GM12878 (cell line): ENCODE measurements around the gene SETD7. TPM values are rescaled to one million over a fixed set of nuclear protein-coding genes. Genes with fewer than 3 reads are reported as not detected.
A peak's percentile ranks its signal among the peaks of the same experiment; 100 is the strongest.

Experiments used
- ATAC-seq: fragments of 200-7000 bp; cut with Tn5 transposase; 3 replicates; pipeline ENCODE4 v1.9.1; 2020; ENCODE audit warnings: mild to moderate bottlenecking, moderate library complexity
- BruUV-seq: library from RNA; stranded (reverse); fragments of 400-500 nt; replicated peaks from 2 replicates; lab custom pipeline; 2021; lab: Mats Ljungman, UMichigan
- CTCF ChIA-PET: fragments of 300-600 bp; sonication (Branson Sonifier 250); formaldehyde crosslinking; extraction: SDS; loops from one replicate; lab custom pipeline; 2021; ENCODE audit warnings: inconsistent platforms; lab: Yijun Ruan, JAX
- POLR2A ChIA-PET: fragments of 350-600 bp; formaldehyde crosslinking; extraction: SDS; loops from one replicate; lab custom pipeline; 2021; ENCODE audit warnings: inconsistent platforms; lab: Charles Lee
- RAD21 ChIA-PET: fragments of 300-600 bp; sonication (Branson Sonifier 250); formaldehyde crosslinking; loops from one replicate; lab custom pipeline; 2023; ENCODE audit warnings: antibody characterized with exemption; ENCODE audit not compliant: unreplicated experiment; lab: Charles Lee
- SMC1A ChIA-PET: fragments of 300-600 bp; sonication (Branson Sonifier 250); formaldehyde crosslinking; loops from one replicate; lab custom pipeline; 2023; ENCODE audit not compliant: unreplicated experiment, uncharacterized antibody; lab: Charles Lee
- DNase-seq: peaks from one replicate; pipeline ENCODE4 v3.0.0-alpha.2; 2011; ENCODE audit warnings: low read depth, low spot score
- FAIRE-seq: peaks from 3 replicates; lab custom pipeline; 2011; peaks lifted over from hg19 to GRCh38; lab: Jason Lieb, UNC
- H2AFZ ChIP-seq: 2 replicates; pipeline ENCODE4 v1.6.0; 2011; ENCODE audit warnings: low read depth, low read length, control low read depth; ENCODE audit not compliant: control insufficient read depth
- H3K27ac ChIP-seq: 2 replicates; pipeline ENCODE4 v1.5.1; 2011; ENCODE audit warnings: control low read depth; ENCODE audit not compliant: control insufficient read depth, insufficient read depth
- H3K27me3 ChIP-seq, 2 experiments: replicated peaks in 1 of 2; 2 replicates each; pipeline versions ENCODE4 v1.6.0 to v1.6.1; 2011; ENCODE audit warnings: low read length in 1 of 2; ENCODE audit not compliant: control insufficient read depth in 2 of 2, insufficient read depth in 2 of 2
- H3K36me3 ChIP-seq, 2 experiments: 2 replicates each; pipeline ENCODE4 v1.5.1; 2011; ENCODE audit warnings: low read length in 1 of 2; ENCODE audit not compliant: control insufficient read depth in 2 of 2, insufficient read depth in 2 of 2
- H3K4me1 ChIP-seq: 2 replicates; pipeline ENCODE4 v1.6.1; 2011; ENCODE audit warnings: mild to moderate bottlenecking, low read length, moderate library complexity, mixed read lengths; ENCODE audit not compliant: control insufficient read depth, insufficient read depth
- H3K4me2 ChIP-seq: 2 replicates; pipeline ENCODE4 v1.6.0; 2011; ENCODE audit warnings: control low read depth; ENCODE audit not compliant: control insufficient read depth, insufficient read depth
- H3K4me3 ChIP-seq: fragments of 200-600 bp; sonication (generic); 2 replicates; pipeline ENCODE4 v1.5.1; 2016
- H3K79me2 ChIP-seq: 2 replicates; pipeline ENCODE4 v1.6.0; 2011; ENCODE audit warnings: low read length; ENCODE audit not compliant: control insufficient read depth, insufficient read depth
- H3K9ac ChIP-seq: 2 replicates; pipeline ENCODE4 v1.8.0; 2011; ENCODE audit warnings: low read length, control low read depth, mixed read lengths; ENCODE audit not compliant: control insufficient read depth, insufficient read depth
- H3K9me3 ChIP-seq: replicated peaks from 3 replicates; pipeline ENCODE4 v1.5.1; 2011; ENCODE audit warnings: mild to moderate bottlenecking, low read length; ENCODE audit not compliant: control insufficient read depth, insufficient read depth
- H4K20me1 ChIP-seq: 2 replicates; pipeline ENCODE4 v1.6.0; 2011; ENCODE audit not compliant: control insufficient read depth, insufficient read depth
- BCLAF1 ChIP-seq: fragments of 450-650 bp; IDR thresholded peaks from 2 replicates; pipeline ENCODE4 v1.6.1; 2017; ENCODE audit warnings: antibody characterized with exemption, mild to moderate bottlenecking, moderate library complexity
- E2F4 ChIP-seq: IDR thresholded peaks from 2 replicates; pipeline ENCODE4 v1.6.1; 2012; ENCODE audit warnings: low read depth, low read length, improper control_type of control experiment
- E2F8 ChIP-seq: fragments of 450-650 bp; IDR thresholded peaks from 2 replicates; pipeline ENCODE4 v1.6.1; 2018; ENCODE audit warnings: mild to moderate bottlenecking, low read depth, moderate library complexity; ENCODE audit not compliant: partially characterized antibody
- HDAC6 ChIP-seq: fragments of 200-600 bp; sonication (generic); IDR thresholded peaks from one replicate; pipeline ENCODE4 v1.8.0; 2017; ENCODE audit warnings: antibody characterized with exemption; ENCODE audit not compliant: unreplicated experiment
- KDM1A ChIP-seq: fragments of 200-600 bp; sonication (generic); IDR thresholded peaks from 2 replicates; pipeline ENCODE4 v1.6.1; 2016; ENCODE audit warnings: borderline replicate concordance
- MEF2A ChIP-seq: IDR thresholded peaks from 2 replicates; pipeline ENCODE4 v1.6.1; 2011; ENCODE audit warnings: low read depth, mild to moderate bottlenecking, low read length, moderate library complexity; ENCODE audit not compliant: insufficient read depth
- MTA3 ChIP-seq: IDR thresholded peaks from 2 replicates; pipeline ENCODE4 v1.6.1; 2012; ENCODE audit warnings: low read length, inconsistent platforms, borderline replicate concordance
- NFIC ChIP-seq: IDR thresholded peaks from 2 replicates; pipeline ENCODE4 v1.6.1; 2012; ENCODE audit warnings: low read depth, mild to moderate bottlenecking, inconsistent platforms, low read length, moderate library complexity
- NFYB ChIP-seq: IDR thresholded peaks from 2 replicates; pipeline ENCODE4 v1.6.1; 2011; ENCODE audit warnings: low read depth, mild to moderate bottlenecking, low read length, improper control_type of control experiment, moderate library complexity; ENCODE audit not compliant: insufficient read depth
- PRDM15 ChIP-seq: fragments of 450-650 bp; formaldehyde crosslinking; IDR thresholded peaks from 2 replicates; pipeline ENCODE4 v1.4.0; 2020; ENCODE audit warnings: mild to moderate bottlenecking, moderate library complexity
- TBL1XR1 ChIP-seq: IDR thresholded peaks from 2 replicates; pipeline ENCODE4 v1.6.1; 2012; ENCODE audit warnings: low read depth, low read length, improper control_type of control experiment
- ZNF622 ChIP-seq: fragments of 450-650 bp; IDR thresholded peaks from 2 replicates; pipeline ENCODE4 v1.6.1; 2017; ENCODE audit warnings: mild to moderate bottlenecking, inconsistent platforms
- WGBS: methylation state at CpG from one replicate; pipeline ENCODE4 v1.1.6; 2016; ENCODE audit warnings: low lambda C conversion rate; ENCODE audit not compliant: insufficient replicate concordance, insufficient coverage; ENCODE audit errors: missing lambda C conversion rate; 5-methylcytosine and 5-hydroxymethylcytosine counted together
- in situ Hi-C: fragments of 300-500 bp; cut with MboI; formaldehyde crosslinking; loops from 9 replicates; pipeline ENCODE4 v1.14.3; 2018; ENCODE audit warnings: mixed read lengths
- intact Hi-C: fragments of 100-400 bp; cut with micrococcal nuclease; formaldehyde crosslinking; loops from one replicate; pipeline ENCODE4 v1.14.2; 2022; ENCODE audit not compliant: unreplicated experiment
- polyA plus RNA-seq, 11 experiments: library from polyadenylated mRNA; depleted of rRNA in 4 of 11; unstranded in 6 of 11; stranded (reverse) in 5 of 11; fragments of >200 nt; fragmentation: Nextera tagmentation in 4 of 11; fragmentation: Illumina TruSeq in 1 of 11; extraction: Ambion mirVana in 4 of 11; extraction: Trizol in 1 of 11; gene quantifications; 1 replicate in 1 of 11; 2 replicates in 10 of 11; pipeline versions ENCODE4 v1.2.1 to v1.2.3, GENCODE V29; 2011 to 2016; ENCODE audit warnings: inconsistent platforms in 2 of 11, missing spikeins in 2 of 11, low read depth in 1 of 11
- total RNA-seq, 4 experiments: library from RNA; depleted of rRNA in 3 of 4; stranded (reverse); fragments of >200 nt in 3 of 4; fragmentation: Illumina TruSeq in 1 of 4; extraction: Trizol in 1 of 4; gene quantifications; 2 replicates each; pipeline versions ENCODE4 v1.2.1 to v1.2.3, GENCODE V29; 2013 to 2021

SETD7 gene
- total and polyA plus RNA-seq, 10 of the 15 experiments (the other 5 are each of a cell fraction or from before 2014, with no cell fraction given): 0.03 to 0.82 (median 0.44) TPM

- no peak overlapping the region for H3K27ac ChIP-seq
- H3K9ac ChIP-seq: no peak overlapping the region
- no peak for DNase-seq
- 0 out of 4 replicates have a peak, but pooled peaks cover 0 to 3% of the 10 kb centered on the region in 2 experiments for H3K36me3 ChIP-seq
- H3K9me3 ChIP-seq: no peaks in the 10 kb centered on the region; the same call in 2 of the 3 replicates
- ChIA-PET RAD21 (interaction anchor here (0.5 to 0.7 kb wide), 2 partner anchors 14 to 15 kb away, joined by 3 read pairs; no protein-coding TSS in a partner anchor), POLR2A (interaction anchor here (0.5 to 1.3 kb wide), 2 partner anchors 8 to 249 kb away, joined by 3 to 5 read pairs; no protein-coding TSS in a partner anchor), CTCF (interaction anchor here (0.7 to 3.6 kb wide), 4 partner anchors 53 to 313 kb away, joined by 3 to 20 read pairs (median 4); no protein-coding TSS in a partner anchor), SMC1A (interaction anchor here (0.5 to 1.2 kb wide), 5 partner anchors 8 to 29 kb away, joined by 3 to 4 read pairs (median 3); no protein-coding TSS in a partner anchor)
- no peak overlapping the region for H3K4me3 ChIP-seq
- H3K79me2 ChIP-seq: peaks cover 56% of the 10 kb centered on the region
- peaks cover 7% of the 10 kb centered on the region for H3K4me1 ChIP-seq
- peak overlapping the region; percentile 51 for H3K4me2 ChIP-seq
- no peak overlapping the region for H2AFZ ChIP-seq
- no TSS peak for BruUV-seq
- no peaks in the 10 kb centered on the region for H4K20me1 ChIP-seq
- intact Hi-C loops (loop anchor here (5.0 to 10.0 kb wide), 2 partner anchors 153 to 440 kb away; partner anchors contain the start of genes NAA15, NDUFC1 and NOCT), in situ Hi-C loops (no loop called here)
- FAIRE-seq: no peak
- no peaks in the 10 kb centered on the region for H3K27me3 ChIP-seq
- WGBS: 74% methylated on average over 4 of the region's 4 CpGs
- no peak for ATAC-seq
- TF ChIP-seq PRDM15 (CRISPR knock-in tag) (no peak), TBL1XR1 (no peak), BCLAF1 (no peak), MEF2A (no peak), MTA3 (no peak), HDAC6 (no peak), NFIC (no peak), ZNF622 (no peak), KDM1A (no peak), E2F8 (no peak), NFYB (no peak), E2F4 (no peak)
Measured at GRCh38 chr4:139457318-139457717, 98.7 kb downstream of the SETD7 start.
